ENCODE results near the gene ZNF669.
A peak's percentile ranks its signal among the peaks of the same experiment; 100 is the strongest.
"Not testable (repeated sequence)": the region's sequence is repeated elsewhere in the genome, so short reads cannot be mapped to it uniquely, and the experiment has no call there.

ZNF669 gene

GRCh38 chr1:247103859-247104591 lies at the start of gene ZNF669:
Gene ZNF669, minus strand, starts transcription at chr1:247104356. Its CDS starts 157 bp downstream, at chr1:247104199.
- peak; percentile 95 for DNase-seq (ENCODE audit: low spot score)

GRCh38 chr1:247147781-247148180 lies 43.6 kb upstream of the ZNF669 start:
- no peak for DNase-seq (ENCODE audit: low spot score)

GRCh38 chr1:247147120-247147519 lies 43.0 kb upstream of the ZNF669 start:
- DNase-seq (ENCODE audit: low spot score) = not testable (repeated sequence)

- DNase-seq (ENCODE audit: low spot score) = peak; percentile 11
These were observed 42.5 kb upstream of the ZNF669 start for GRCh38 chr1:247146671-247147070.

GRCh38 chr1:247145279-247145678 lies 41.1 kb upstream of the ZNF669 start:
- DNase-seq (ENCODE audit: low spot score) = no peak

- not testable (repeated sequence) for DNase-seq (ENCODE audit: low spot score)
These were observed 35.4 kb upstream of the ZNF669 start for GRCh38 chr1:247139557-247139956.

- no peak for DNase-seq (ENCODE audit: low spot score)
These were observed 27.1 kb upstream of the ZNF669 start for GRCh38 chr1:247131236-247131635.

- not testable (repeated sequence) for DNase-seq (ENCODE audit: low spot score)
These were observed 23.5 kb upstream of the ZNF669 start for GRCh38 chr1:247127519-247128282.

GRCh38 chr1:247126601-247127000 lies 22.4 kb upstream of the ZNF669 start:
- not testable (repeated sequence) for DNase-seq (ENCODE audit: low spot score)

- DNase-seq (ENCODE audit: low spot score) = not testable (repeated sequence)
These were observed 22.0 kb upstream of the ZNF669 start for GRCh38 chr1:247126166-247126565.

GRCh38 chr1:247121382-247121781 lies 17.2 kb upstream of the ZNF669 start:
- no peak for DNase-seq (ENCODE audit: low spot score)

- not testable (repeated sequence) for DNase-seq (ENCODE audit: low spot score)
These were observed 16.2 kb upstream of the ZNF669 start for GRCh38 chr1:247120408-247120668.

GRCh38 chr1:247119600-247120407 lies 15.6 kb upstream of the ZNF669 start:
- no peak for DNase-seq (ENCODE audit: low spot score)

- peak; percentile 52 for DNase-seq (ENCODE audit: low spot score)
These were observed 14.8 kb upstream of the ZNF669 start for GRCh38 chr1:247118946-247119446.

- DNase-seq (ENCODE audit: low spot score) = no peak
These were observed 11.4 kb upstream of the ZNF669 start for GRCh38 chr1:247115545-247115944.

- DNase-seq (ENCODE audit: low spot score) = no peak
These were observed 11.0 kb upstream of the ZNF669 start for GRCh38 chr1:247115141-247115510.

GRCh38 chr1:247114351-247115140 lies 10.4 kb upstream of the ZNF669 start:
- no peak for DNase-seq (ENCODE audit: low spot score)

- DNase-seq (ENCODE audit: low spot score) = no peak
These were observed 9.6 kb upstream of the ZNF669 start for GRCh38 chr1:247113733-247114271.

- no peak for DNase-seq (ENCODE audit: low spot score)
These were observed 8.9 kb upstream of the ZNF669 start for GRCh38 chr1:247113094-247113497.

- no peak for DNase-seq (ENCODE audit: low spot score)
These were observed 8.3 kb upstream of the ZNF669 start for GRCh38 chr1:247112479-247112781.

- DNase-seq (ENCODE audit: low spot score) = peak; percentile 10
These were observed 7.7 kb upstream of the ZNF669 start for GRCh38 chr1:247111700-247112478.

Data from germinal center (tissue), 1 donor.